HL-60 (cell line): ENCODE results near the gene RB1.

Source experiments
- CTCF ChIP-seq: IDR thresholded peaks from one replicate; pipeline ENCODE4 v1.5.1; 2011; ENCODE audit warnings: low read length, control low read depth, inconsistent platforms; ENCODE audit not compliant: insufficient read depth
- GABPA ChIP-seq: IDR thresholded peaks from 2 replicates; pipeline ENCODE4 v1.6.1; 2012; ENCODE audit warnings: low read depth
- POLR2AphosphoS5 ChIP-seq: IDR thresholded peaks from 2 replicates; pipeline ENCODE4 v1.6.1; 2012; ENCODE audit warnings: low read depth

GRCh38 chr13:48476686-48477085 lies 173.1 kb downstream of the RB1 start:
- TF ChIP-seq CTCF (no peak), POLR2AphosphoS5 (no peak), GABPA (no peak)
